NCI-H1048 (cell line): ENCODE data around the gene BCL2L14.
A peak's percentile ranks its signal among the peaks of the same experiment; 100 is the strongest.

Experiments used
- DNase-seq: peaks from one replicate; lab custom pipeline; 2025; lab: John Stamatoyannopoulos, UW

Gene BCL2L14

GRCh38 chr12:12056951-12057350 lies 13.8 kb upstream of the BCL2L14 start:
- peak; percentile 80 for DNase-seq

GRCh38 chr12:12064596-12064995 lies 6.1 kb upstream of the BCL2L14 start:
- no peak for DNase-seq

DNA sequence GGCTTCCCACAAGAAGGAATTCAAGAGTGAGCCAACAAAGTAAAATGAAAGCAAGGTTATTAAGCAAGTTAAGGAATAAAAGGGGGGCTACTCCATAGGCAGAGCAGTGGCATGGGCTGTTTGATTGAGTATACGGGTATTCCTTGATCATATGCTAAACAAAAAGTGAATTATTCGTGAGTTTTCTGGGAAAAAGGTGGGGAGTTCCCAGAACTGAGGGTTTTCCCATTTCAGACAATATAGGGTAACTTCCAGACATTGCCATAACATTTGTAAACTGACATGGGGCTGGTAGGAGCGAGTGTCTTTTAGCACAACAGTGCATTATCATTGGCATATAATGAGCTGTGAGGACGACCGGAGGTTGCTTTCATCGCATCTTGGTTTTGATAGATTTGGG lies 2.0 kb upstream of the BCL2L14 start:
- no peak for DNase-seq

GRCh38 chr12:12069821-12070548 lies 754 bp upstream of the BCL2L14 start:
- no peak for DNase-seq

- DNase-seq: no peak
Observed at GRCh38 chr12:12072064-12072760, 1.5 kb downstream of the BCL2L14 start.

- DNase-seq: no peak
Observed at GRCh38 chr12:12079291-12079690, 8.6 kb downstream of the BCL2L14 start.

DNA sequence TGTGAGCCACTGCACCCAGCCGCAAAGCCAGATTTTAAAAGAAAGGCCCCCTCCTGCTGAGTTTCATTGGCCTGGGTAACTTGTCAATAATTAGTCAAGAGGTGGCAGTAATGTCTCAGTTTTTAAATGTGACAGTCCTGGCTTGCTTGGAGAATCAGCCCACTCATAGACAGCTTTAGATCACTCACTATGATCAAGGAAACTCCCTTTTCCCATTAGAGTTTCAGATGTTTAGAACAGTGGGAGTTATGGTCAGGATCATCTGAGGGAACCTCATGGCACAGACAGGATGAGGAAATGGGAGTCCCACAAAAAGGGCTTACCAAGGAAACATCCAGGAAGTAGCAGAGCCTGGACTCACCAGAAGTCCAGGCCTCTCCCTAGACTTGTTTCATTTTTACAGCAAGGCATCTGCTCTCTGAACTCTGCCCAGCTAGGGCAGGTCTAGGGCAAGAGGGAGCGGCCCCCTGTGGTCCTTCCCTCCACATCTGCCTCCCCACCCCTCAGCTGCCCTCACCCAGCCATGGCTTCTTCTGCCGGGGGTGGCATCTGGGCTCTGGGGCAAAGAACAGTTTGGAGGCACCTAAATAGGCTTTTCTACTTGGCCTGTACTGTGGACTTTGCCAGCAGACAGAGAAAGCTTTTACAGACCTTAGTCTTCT lies 11.2 kb downstream of the BCL2L14 start:
- DNase-seq: no peak

DNA sequence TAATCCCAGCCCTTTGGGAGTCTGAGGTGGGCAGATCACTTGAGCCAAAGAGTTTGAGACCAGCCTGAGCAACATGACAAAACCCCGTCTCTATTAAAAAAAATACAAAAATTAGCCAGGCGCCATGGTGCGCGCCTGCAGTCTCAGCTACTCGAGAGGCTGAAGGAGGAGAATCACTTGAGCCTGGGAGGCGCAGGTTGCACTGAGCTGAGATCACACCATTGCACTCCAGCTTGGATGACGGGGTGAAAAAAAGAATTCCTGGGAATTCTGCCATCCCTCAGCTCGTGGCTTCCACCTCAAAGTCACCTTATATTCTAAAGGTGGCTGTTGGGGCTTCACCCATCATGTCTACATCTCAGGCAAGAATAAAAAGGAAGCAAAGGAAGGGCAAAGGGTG lies 12.9 kb downstream of the BCL2L14 start:
- DNase-seq: no peak

GRCh38 chr12:12086362-12086761 lies 15.6 kb downstream of the BCL2L14 start:
- DNase-seq: peak; percentile 39

DNA sequence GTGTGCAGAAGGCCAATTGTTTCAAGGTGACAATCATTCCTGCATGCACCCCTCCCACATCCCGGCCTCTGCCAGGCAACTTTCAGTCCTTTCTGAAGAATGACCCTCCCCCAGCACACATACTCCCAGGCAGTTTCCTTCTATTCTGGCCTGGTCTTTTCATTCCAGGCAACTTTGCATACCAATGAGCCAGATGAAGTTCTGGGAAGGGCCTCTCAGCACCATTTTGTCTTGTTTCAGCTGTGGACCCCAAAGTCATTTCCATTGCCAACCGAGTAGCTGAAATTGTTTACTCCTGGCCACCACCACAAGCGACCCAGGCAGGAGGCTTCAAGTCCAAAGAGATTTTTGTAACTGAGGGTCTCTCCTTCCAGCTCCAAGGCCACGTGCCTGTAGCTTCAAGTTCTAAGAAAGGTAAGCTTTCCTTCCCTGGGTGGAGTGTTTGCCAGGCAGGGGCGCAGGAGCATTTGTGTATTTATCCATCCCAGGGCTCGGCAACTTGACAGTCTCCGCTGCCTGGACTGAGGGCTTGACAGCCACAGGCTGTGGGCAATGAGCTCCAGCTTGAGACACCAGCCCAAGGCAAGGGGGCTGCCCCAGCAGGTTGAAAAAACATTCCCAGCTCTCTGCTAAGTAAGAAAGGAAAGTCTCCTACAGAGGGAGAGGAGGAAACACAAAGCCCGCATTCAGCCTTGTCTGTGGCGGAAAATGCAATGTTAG lies 16.4 kb downstream of the BCL2L14 start:
- peak; percentile 44 for DNase-seq

DNA sequence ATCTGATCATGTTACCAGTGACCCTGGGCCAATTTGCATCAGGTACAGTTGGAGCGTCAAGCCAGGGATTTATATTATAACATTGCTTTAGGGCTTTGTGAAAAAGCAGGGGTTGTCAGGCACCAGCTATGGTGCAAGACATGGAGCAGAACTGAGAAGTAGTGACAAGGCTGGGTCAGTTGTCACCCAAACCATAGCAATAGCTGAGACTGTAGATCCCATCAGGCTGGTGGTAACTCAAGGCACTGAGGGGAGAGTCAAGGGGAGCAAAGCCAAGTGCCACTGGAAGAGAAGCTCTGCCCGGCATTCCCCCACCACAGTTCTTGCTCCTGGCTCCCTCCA lies 16.9 kb downstream of the BCL2L14 start:
- DNase-seq: no peak

DNA sequence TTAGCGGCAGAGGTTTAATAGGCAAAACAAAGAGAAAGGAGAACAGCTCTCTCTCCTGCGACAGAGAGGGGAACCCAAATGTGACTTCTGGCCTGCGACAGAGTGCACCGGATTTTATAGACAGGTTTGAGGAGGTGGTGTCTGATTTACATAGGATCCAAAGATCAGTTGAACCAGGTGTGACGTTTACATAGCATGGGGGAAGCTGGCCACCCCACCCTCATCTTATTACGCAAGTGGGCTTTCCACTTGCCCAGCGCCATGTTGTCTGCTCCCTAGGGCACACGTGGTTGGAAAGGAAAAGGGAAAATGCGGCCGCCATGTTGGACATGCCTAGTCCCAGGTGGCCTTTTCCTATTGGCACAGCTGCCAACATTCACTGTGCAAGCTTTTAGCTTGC lies 17.4 kb downstream of the BCL2L14 start:
- DNase-seq: no peak

DNA sequence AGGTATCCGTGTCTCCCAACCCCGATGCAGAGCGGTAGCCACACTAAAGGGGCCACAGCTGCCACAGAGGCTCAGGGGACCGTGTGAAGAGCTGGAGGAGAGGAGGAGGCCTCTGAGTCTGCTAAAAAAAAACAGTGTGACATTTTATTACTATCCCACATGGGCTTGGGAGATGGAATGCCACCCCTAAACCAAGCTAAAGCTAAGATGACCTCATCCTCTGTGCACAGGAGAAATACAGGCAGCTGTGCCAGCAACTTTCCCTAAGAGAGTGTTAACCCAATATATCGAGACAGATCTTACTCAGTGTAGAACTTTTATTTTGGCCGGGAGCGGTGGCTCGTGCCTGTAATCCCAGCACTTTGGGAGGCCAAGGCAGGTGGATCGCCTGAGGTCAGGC lies 18.0 kb downstream of the BCL2L14 start:
- no peak for DNase-seq

DNA sequence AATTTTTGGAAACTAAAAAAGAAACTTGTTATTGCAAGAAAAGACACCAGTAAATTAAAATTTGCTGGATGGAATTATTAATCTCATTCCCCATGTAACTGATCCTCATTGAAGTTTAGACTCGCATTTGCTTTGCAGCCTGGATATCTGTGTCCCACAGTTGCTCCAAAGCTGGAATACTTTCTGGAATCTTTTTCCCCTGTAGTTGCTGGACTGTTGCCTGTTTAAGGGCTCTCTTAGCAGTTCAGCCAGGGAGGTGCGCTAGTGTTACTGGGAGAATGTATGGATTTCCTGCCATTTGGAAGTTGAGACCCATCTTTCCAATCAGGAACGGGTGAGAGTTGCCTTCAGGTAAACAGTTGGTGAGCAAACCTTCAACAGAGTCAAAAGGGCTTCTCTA lies 20.3 kb downstream of the BCL2L14 start:
- DNase-seq: no peak

DNA sequence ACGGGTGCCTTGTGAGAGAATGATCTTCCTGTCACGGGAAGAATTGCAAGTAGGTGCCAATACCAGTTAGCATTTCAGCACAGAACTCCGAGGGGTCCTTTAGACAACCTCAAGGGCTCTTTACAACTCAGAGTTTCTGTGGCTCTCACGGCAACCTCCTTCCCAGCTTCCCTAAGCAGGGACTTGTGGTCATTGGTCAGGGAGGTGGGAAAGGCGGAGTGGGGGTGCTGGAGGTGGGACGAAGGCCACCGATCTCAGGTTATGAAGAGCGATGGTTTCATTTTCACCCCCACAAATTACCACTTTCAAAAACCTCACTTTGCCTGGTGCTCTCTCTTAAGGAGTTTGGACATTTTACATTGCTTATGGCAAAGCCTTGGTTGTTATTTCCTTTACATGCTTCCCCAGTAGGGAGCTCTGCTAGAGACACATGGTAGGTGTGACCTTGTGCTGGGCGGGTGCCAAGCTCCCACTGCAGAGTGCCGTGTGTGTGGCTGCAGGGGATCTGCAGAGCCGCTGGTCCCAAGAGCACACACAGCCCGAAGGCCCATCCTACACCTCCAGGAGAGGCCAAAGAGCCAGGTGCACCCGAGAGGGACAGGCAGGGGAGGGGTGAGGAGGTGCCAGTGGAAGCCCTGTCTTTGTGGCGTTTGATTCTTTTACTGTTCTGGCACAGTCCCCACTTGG lies 21.4 kb downstream of the BCL2L14 start:
- DNase-seq: no peak

GRCh38 chr12:12094481-12094880 lies 23.7 kb downstream of the BCL2L14 start:
- no peak for DNase-seq

GRCh38 chr12:12095021-12095420 lies 24.3 kb downstream of the BCL2L14 start:
- no peak for DNase-seq

DNA sequence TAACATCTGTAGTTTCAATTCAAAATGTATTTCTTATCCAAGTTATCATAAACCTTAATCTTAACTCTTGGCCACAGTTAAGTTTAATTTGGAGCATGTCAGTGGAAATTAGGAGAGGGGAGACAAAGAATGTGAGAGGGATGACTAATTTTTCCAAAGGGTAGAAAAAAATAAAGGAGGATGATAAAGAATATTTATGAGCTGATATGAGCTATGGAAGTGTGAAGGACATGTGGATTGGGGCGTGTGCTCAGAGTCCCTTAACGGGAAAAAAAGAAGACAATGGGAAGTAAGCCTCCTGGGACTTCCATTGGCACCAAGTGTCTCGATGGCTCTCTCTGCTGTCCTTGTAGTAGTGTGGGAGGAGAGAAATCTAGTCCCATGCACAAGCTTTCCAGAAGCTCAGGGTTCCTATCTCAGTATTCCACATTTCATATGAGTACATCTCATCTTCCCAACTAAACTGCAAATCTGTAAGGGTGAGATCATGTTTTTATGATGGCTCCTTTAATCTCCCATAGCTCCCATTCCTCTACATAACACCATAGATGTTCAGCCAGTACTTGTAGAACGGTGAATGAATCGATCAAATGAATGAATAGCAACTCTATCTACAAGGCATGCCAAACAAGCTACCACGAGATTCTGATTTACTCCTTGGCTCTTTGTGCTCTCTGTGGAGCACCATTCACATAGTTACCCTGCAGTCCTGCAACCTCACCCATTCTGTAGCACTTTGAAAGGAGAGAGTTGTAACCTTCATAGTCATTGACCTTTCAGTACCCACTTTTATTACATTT lies 27.4 kb downstream of the BCL2L14 start:
- no peak for DNase-seq

DNA sequence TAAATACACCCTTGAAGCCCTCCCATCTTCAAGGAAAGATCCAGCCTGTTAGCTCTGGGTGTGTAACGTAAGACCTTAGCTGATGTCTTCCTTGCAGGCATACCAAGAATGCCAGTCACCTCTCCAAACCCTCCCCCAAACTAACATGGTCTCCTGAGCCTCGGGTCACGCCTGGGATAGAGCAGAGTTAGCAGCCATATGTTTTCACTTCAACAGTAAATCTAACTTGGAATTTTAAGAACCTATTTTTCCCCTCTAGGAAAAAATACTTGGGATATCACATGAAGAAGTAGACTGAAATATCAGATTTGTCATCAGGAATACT lies 27.9 kb downstream of the BCL2L14 start:
- no peak for DNase-seq

GRCh38 chr12:12099102-12099501 lies 28.4 kb downstream of the BCL2L14 start:
- DNase-seq: no peak

- no peak for DNase-seq
Observed at GRCh38 chr12:12107678-12108077, 36.9 kb downstream of the BCL2L14 start.
